GM19455 (cell line): ENCODE data around the gene CALML6.
"Not testable (repeated sequence)": the region's sequence is repeated elsewhere in the genome, so short reads cannot be mapped to it uniquely, and the experiment has no call there.

Source experiments
- ATAC-seq: cut with Tn5 transposase; IDR thresholded peaks from one replicate; pipeline ENCODE4 v1.9.1; 2021; ENCODE audit not compliant: unreplicated experiment

The CALML6 gene

GRCh38 chr1:1924386-1924785 is 9.3 kb downstream of the CALML6 start:
- no peak for ATAC-seq

- no peak for ATAC-seq
Measured at GRCh38 chr1:1924849-1925248, 9.8 kb downstream of the CALML6 start.

GRCh38 chr1:1925437-1926345 is 10.6 kb downstream of the CALML6 start:
- ATAC-seq: no peak

- no peak for ATAC-seq
Measured at GRCh38 chr1:1926346-1926811, 11.3 kb downstream of the CALML6 start.

GRCh38 chr1:1926886-1927660 is 12.0 kb downstream of the CALML6 start:
- no peak for ATAC-seq

GRCh38 chr1:1927751-1928150 is 12.7 kb downstream of the CALML6 start:
- ATAC-seq: no peak

GRCh38 chr1:1928231-1929101 is 13.4 kb downstream of the CALML6 start:
- no peak for ATAC-seq

DNA sequence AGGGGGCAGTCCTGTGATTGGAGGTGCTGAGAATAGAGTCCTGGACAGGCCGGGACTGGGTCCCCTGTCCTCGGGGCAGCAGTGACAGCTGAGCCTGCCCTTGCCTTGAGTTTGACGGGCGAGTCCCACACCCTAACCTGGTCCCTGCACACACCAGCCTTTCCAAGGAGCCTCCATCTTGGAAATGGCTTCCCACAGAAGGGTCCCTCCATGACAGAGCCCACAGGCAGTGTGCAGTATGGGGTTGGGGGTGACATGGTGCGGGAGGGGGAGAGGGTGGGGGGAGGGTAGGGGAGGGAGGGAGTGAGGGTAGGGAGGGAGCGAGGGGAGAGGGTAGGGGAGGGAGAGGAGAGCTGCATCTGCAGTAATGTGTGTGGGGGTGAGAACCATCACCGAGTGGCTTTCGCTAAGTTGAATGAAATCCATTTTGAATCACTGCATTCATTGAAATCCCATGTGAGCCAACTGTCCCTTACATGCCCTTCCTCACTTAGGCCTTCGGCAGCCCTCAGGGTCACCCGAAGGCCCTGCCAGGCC is 14.1 kb downstream of the CALML6 start:
- ATAC-seq: no peak

GRCh38 chr1:1929639-1930545 is 14.8 kb downstream of the CALML6 start:
- ATAC-seq: no peak

- not testable (repeated sequence) for ATAC-seq
Measured at GRCh38 chr1:1934848-1935247, 19.8 kb downstream of the CALML6 start.

- no peak for ATAC-seq
Measured at GRCh38 chr1:1937061-1937460, 22.0 kb downstream of the CALML6 start.

GRCh38 chr1:1937549-1938275 is 22.7 kb downstream of the CALML6 start:
- no peak for ATAC-seq

GRCh38 chr1:1938276-1938573 is 23.2 kb downstream of the CALML6 start:
- no peak for ATAC-seq

DNA sequence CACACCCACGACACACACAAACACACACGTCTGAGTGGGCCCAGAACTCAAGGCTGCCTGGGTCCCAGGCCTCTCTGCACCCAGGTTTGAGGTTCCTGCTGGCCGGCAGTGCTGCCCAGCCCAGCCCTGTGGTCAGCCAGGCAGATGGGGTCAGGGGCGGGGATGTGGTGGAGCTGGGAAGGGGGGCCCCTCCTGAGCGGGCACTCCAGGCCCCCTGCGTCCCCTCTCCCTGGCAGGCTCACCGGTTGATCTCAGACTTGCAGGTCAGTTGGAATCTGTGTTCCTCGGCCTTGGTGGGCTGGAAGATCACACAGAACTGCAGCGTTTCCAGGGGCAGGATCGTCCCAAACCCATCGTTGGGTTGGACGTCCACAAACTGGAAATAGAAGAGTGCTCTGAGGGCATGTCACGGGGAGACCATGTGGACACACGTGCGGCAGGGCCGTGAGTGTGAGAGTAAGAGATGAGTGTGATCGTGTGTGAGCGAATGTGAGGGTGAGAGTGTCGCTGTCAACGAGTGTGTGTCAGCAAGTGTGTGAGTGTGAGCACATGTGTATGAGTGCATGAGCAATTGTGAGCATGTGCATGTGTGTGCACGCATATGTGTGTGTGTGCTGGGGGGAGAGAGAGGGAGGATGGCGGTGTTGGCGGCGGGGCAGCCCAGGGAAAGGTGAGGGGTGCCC is 23.7 kb downstream of the CALML6 start:
- no peak for ATAC-seq

- no peak for ATAC-seq
Measured at GRCh38 chr1:1939296-1940122, 24.4 kb downstream of the CALML6 start.

GRCh38 chr1:1940123-1940425 is 25.0 kb downstream of the CALML6 start:
- no peak for ATAC-seq

DNA sequence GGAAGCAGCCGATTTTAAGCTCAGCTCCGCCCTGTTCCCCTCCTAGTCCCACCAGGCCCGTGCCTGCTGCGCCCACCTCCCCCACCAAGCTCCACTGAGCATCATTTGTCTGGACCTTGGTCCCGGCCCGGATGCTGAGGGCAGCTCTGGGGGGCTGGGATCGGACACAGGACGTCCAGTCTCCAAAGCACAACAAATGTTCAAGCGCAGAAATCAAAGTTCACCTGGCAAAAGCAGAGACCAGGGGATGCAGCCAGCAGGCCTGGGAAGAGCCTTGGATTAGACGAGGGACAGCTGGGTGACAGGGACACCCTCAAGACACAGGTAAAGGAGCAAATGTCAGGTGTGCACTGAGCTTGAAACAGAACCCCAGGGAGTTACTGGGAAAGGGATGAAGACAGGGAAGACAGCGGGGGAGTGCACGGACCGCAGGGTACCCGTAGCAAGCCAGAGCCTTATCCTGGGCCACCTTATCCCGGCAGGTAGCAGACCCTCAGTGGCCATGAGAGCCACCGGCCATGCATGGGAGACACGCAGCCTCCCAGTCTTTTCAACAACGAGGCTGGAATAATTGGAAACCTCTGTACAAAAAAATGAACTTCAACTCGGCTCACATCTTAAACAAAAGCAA is 26.3 kb downstream of the CALML6 start:
- ATAC-seq: no peak
